ENCODE measurements around the gene TRIM2.

Gene TRIM2

GRCh38 chr4:153268295-153268694 lies 64.1 kb downstream of the TRIM2 start:
- H3K4me3 ChIP-seq (replicated peaks; ENCODE audit: low read depth, low read length) = no peak overlapping the region
- no peak for DNase-seq (ENCODE audit: low read depth)
- TF ChIP-seq CTCF (IDR thresholded peaks at IDR 0.05; ENCODE audit: low read length, missing control alignments) = no peak

GRCh38 chr4:153269218-153269990 lies 65.2 kb downstream of the TRIM2 start:
- H3K4me3 ChIP-seq (replicated peaks; ENCODE audit: low read depth, low read length) = no peak overlapping the region
- no peak for TF ChIP-seq CTCF (IDR thresholded peaks at IDR 0.05; ENCODE audit: low read length, missing control alignments)
- no peak for DNase-seq (ENCODE audit: low read depth)

GRCh38 chr4:153270361-153270760 lies 66.1 kb downstream of the TRIM2 start:
- no peak overlapping the region for H3K4me3 ChIP-seq (replicated peaks; ENCODE audit: low read depth, low read length)
- TF ChIP-seq CTCF (IDR thresholded peaks at IDR 0.05; ENCODE audit: low read length, missing control alignments) = no peak
- DNase-seq (ENCODE audit: low read depth) = no peak

- no peak overlapping the region for H3K4me3 ChIP-seq (replicated peaks; ENCODE audit: low read depth, low read length)
- TF ChIP-seq CTCF (IDR thresholded peaks at IDR 0.05; ENCODE audit: low read length, missing control alignments) = no peak
- no peak for DNase-seq (ENCODE audit: low read depth)
Observed at GRCh38 chr4:153271820-153272219, 67.6 kb downstream of the TRIM2 start.

- H3K4me3 ChIP-seq (replicated peaks; ENCODE audit: low read depth, low read length) = no peak overlapping the region
- TF ChIP-seq CTCF (IDR thresholded peaks at IDR 0.05; ENCODE audit: low read length, missing control alignments) = no peak
- no peak for DNase-seq (ENCODE audit: low read depth)
Observed at GRCh38 chr4:153273751-153274150, 69.5 kb downstream of the TRIM2 start.

- TF ChIP-seq CTCF (IDR thresholded peaks at IDR 0.05; ENCODE audit: low read length, missing control alignments) = no peak
- H3K4me3 ChIP-seq (replicated peaks; ENCODE audit: low read depth, low read length) = no peak overlapping the region
- DNase-seq (ENCODE audit: low read depth) = no peak
Observed at GRCh38 chr4:153274967-153275366, 70.7 kb downstream of the TRIM2 start.
